LNCAP (cell line): Measurements from ENCODE around the gene HDAC9.

Experiments used
- CTCF ChIP-seq: fragments of 450-650 bp; IDR thresholded peaks from 2 replicates; pipeline ENCODE4 v1.5.1; 2017; ENCODE audit warnings: mild to moderate bottlenecking

Gene HDAC9

GRCh38 chr7:18517646-18518045, 22.1 kb downstream of the HDAC9 start:
- TF ChIP-seq CTCF, result no peak

- no peak for TF ChIP-seq CTCF
Observed at GRCh38 chr7:18518555-18518954, 23.0 kb downstream of the HDAC9 start.

- no peak for TF ChIP-seq CTCF
Observed at GRCh38 chr7:18520450-18521235, 25.1 kb downstream of the HDAC9 start.

GRCh38 chr7:18521236-18521589, 25.7 kb downstream of the HDAC9 start:
- TF ChIP-seq CTCF, result no peak

- TF ChIP-seq CTCF, result no peak
Observed at GRCh38 chr7:18521945-18522566, 26.5 kb downstream of the HDAC9 start.

GRCh38 chr7:18524248-18524647, 28.7 kb downstream of the HDAC9 start:
- TF ChIP-seq CTCF, result no peak

- TF ChIP-seq CTCF, result no peak
Observed at GRCh38 chr7:18526368-18526878, 30.9 kb downstream of the HDAC9 start.
